HUES64 (cell line): Measurements from ENCODE around the gene C1orf210. TPM values are rescaled to one million over a fixed set of nuclear protein-coding genes. Genes with fewer than 3 reads are reported as not detected.

Source experiments
- H3K27ac ChIP-seq: 2 replicates; pipeline ENCODE4 v1.7.0; 2013; ENCODE audit warnings: low read depth, low read length, inconsistent platforms
- H3K27me3 ChIP-seq: 2 replicates; pipeline ENCODE4 v1.6.1; 2013; ENCODE audit warnings: mild to moderate bottlenecking, low read length; ENCODE audit not compliant: insufficient read depth
- H3K36me3 ChIP-seq: 2 replicates; pipeline ENCODE4 v1.6.1; 2013; ENCODE audit warnings: mild to moderate bottlenecking, low read length; ENCODE audit not compliant: insufficient read depth
- H3K4me1 ChIP-seq: 2 replicates; pipeline ENCODE4 v1.6.1; 2013; ENCODE audit warnings: mild to moderate bottlenecking, low read length, moderate library complexity; ENCODE audit not compliant: insufficient read depth
- H3K4me3 ChIP-seq: 2 replicates; pipeline ENCODE4 v1.5.1; 2013; ENCODE audit warnings: mild to moderate bottlenecking, low read length, moderate library complexity
- H3K9ac ChIP-seq: 2 replicates; pipeline ENCODE4 v1.6.1; 2013; ENCODE audit warnings: mild to moderate bottlenecking, low read depth, low read length
- H3K9me3 ChIP-seq: 2 replicates; pipeline ENCODE4 v1.6.1; 2013; ENCODE audit warnings: low read depth, low read length; ENCODE audit not compliant: insufficient read depth
- WGBS: fragments of 150-250, 120-280 bp; methylation state at CpG from one replicate; pipeline ENCODE4 v1.1.7; 2013; ENCODE audit warnings: missing lambda C conversion rate; 5-methylcytosine and 5-hydroxymethylcytosine counted together
- polyA plus RNA-seq, 2 experiments: library from polyadenylated mRNA; stranded (reverse); fragments of 50-300 nt; gene quantifications; one replicate each; pipeline ENCODE4 v1.2.3, GENCODE V29; 2013

Gene C1orf210
- 2.5 TPM for polyA plus RNA-seq (2013, experiment 1 of 2)
- polyA plus RNA-seq (2013, experiment 2 of 2) = 4.1 TPM

DNA sequence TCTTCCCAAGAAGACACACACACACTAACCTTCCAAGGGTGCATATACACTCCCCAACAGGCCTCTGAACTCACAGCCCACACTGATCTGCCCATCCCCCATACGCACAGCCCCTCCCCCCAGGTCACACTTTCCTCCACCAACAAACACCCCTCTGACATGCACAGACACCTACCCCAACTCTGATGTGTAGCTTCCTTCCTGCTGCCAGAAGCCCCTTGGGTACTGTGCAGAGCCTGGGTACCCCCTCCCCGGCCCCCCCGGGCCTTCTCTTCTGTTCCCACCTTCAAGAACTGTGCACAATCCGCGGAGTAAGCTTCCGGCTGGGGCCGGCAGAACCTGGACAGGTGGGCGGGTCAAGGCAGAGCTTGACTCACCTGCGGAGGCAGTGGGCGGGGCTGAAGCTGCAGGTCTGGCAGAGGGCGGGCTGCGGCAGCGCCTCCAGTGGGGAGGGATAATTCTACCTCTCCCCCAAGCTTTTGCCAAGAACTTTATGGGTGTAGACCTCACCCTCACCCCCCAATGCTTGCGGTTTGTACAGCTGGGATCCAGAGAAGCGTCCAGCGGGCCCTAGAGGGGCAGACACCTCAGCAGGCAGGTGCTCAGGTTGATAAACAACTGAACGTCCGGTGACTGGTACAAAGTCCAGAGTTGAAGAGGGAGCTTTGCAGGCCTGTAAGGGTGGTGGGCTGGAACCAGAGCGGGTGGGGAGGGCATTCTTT is at the start of gene C1orf210:
Gene C1orf210, minus strand, starts transcription at position 313 of the 722 bp plus-strand sequence. CDS start 2,311 bp downstream, outside the sequence.
- Histone ChIP-seq H3K36me3 (no peaks in the 10 kb centered on the region), H3K27ac (no peak within 1 kb of the TSS), H3K4me3 (peak within 1 kb of the TSS; percentile 54), H3K4me1 (peaks cover 11% of the 10 kb centered on the region), H3K9me3 (no peaks in the 10 kb centered on the region), H3K9ac (peak within 1 kb of the TSS; percentile 42; the same call in 1 of the 2 replicates), H3K27me3 (no peaks in the 10 kb centered on the region)
- 31% methylated on average over 19 of the region's 19 CpGs for WGBS

DNA sequence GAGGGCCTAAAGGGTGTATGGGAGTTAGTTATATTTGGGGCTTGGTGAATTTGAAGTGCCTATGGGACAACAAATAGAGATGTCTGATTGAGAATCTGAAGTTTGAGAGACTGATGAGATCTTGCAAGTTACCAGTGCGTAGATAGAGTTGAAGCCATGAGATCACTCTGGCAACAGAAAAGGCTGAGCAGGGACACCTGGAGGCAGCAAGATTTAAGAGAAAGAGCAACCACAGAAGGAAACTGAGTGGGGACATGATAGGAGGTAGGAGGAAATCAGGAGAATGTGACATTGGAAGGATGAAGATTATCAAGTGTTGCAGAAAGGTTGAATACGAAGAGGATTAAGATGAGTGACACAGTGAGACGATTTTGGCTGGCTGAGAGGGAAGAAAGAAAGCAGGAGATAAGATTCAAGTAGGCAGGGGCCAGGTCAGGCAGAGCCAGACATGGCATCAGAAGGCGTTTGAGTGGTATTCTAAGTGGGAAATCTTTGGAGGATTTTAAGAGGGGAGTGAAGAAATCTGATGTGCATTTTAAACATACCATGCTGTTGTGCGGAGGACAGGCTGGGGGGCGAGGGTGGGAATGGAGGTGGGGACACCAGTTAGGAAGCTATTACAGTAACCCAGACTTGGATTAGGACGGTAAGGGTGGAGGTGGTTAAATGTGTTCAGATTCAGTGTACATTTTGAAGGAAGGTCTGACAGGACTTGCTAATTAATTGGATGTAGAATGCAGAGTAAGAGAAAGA is 49.2 kb upstream of the C1orf210 start:
- H3K9ac ChIP-seq = no peak overlapping the region
- H3K27me3 ChIP-seq = no peaks in the 10 kb centered on the region
- no peaks in the 10 kb centered on the region for H3K9me3 ChIP-seq
- H3K36me3 ChIP-seq = no peaks in the 10 kb centered on the region
- no peak overlapping the region for H3K4me3 ChIP-seq
- WGBS = 86% methylated on average over 7 of the region's 7 CpGs
- no peak overlapping the region for H3K27ac ChIP-seq
- H3K4me1 ChIP-seq = peaks cover 4% of the 10 kb centered on the region; the same call in 1 of the 2 replicates

DNA sequence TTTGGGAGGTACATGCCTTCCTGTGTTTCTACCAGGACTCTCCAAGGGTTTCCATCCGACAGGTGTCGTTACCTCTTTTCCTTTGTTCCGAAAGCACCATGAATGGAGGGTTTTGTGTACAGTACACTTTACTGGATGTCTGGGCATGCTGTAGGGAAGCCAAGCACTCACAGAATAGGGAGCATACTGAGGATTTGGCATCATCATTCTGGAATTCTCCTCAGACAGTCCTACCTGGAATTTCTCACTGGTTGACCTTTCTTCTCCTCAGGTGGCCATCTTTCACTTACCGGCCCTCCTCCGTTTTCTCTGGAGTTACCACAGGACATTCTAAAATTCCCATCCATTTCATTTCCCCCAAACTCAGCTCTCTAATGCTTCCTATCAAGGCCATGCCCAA is 46.3 kb upstream of the C1orf210 start:
- Histone ChIP-seq H3K4me1 (peaks cover 4% of the 10 kb centered on the region; the same call in 1 of the 2 replicates), H3K4me3 (no peak overlapping the region), H3K9me3 (peaks cover 15% of the 10 kb centered on the region; the same call in 1 of the 2 replicates), H3K27me3 (no peaks in the 10 kb centered on the region), H3K36me3 (no peaks in the 10 kb centered on the region), H3K9ac (no peak overlapping the region), H3K27ac (no peak overlapping the region)
- 92% methylated on average over 5 of the region's 5 CpGs for WGBS

- Histone ChIP-seq H3K27ac (no peak overlapping the region), H3K36me3 (no peaks in the 10 kb centered on the region), H3K9ac (no peak overlapping the region), H3K4me3 (no peak overlapping the region), H3K4me1 (peaks cover 4% of the 10 kb centered on the region; the same call in 1 of the 2 replicates), H3K27me3 (no peaks in the 10 kb centered on the region), H3K9me3 (peaks cover 25% of the 10 kb centered on the region; the same call in 1 of the 2 replicates)
- WGBS = 56% methylated on average over 6 of the region's 6 CpGs
Measured at GRCh38 chr1:43329995-43330751, 44.8 kb upstream of the C1orf210 start.

DNA sequence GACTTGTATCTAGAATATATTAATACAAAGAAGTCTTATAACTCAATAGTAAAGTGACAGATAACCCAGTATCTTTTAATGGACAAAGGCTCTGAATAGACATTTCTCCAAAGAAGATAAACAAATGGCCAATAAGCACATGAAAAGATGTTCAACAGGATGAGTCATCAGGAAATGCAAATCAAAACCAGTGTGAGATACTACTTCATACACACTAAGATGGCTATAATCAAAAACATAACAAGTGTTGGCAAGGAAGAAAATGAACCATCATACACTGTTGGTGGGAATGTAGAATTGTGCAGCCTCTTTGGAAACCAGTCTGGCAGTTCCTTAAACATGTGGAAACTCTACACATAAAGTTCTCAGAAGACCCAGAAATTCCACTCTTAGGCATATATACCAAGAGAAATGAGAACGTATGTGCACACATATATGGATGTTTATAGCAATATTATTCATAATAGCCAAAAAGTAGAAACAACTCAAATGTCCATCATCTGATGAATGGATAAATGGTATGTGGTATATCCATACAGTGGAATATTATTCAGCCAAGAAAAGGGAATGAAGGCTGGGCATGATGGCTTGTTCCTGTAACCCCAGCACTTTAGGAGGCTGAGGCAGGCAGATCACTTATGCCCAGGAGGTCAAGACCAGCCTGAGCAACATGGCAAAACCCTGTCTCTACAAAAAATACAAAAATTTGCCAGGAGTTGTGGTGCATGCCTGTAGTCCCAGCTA is 42.3 kb upstream of the C1orf210 start:
- H3K4me3 ChIP-seq = no peak overlapping the region
- peaks cover 27% of the 10 kb centered on the region; the same call in 1 of the 2 replicates for H3K9me3 ChIP-seq
- H3K4me1 ChIP-seq = peaks cover 12% of the 10 kb centered on the region; the same call in 1 of the 2 replicates
- H3K36me3 ChIP-seq = no peaks in the 10 kb centered on the region
- no CpG with 5 or more reads among the region's 1 CpG for WGBS
- no peak overlapping the region for H3K9ac ChIP-seq
- H3K27ac ChIP-seq = no peak overlapping the region
- no peaks in the 10 kb centered on the region for H3K27me3 ChIP-seq

- peaks cover 12% of the 10 kb centered on the region; the same call in 1 of the 2 replicates for H3K4me1 ChIP-seq
- no peak overlapping the region for H3K27ac ChIP-seq
- H3K36me3 ChIP-seq = no peaks in the 10 kb centered on the region
- H3K9ac ChIP-seq = no peak overlapping the region
- H3K27me3 ChIP-seq = no peaks in the 10 kb centered on the region
- no peak overlapping the region for H3K4me3 ChIP-seq
- H3K9me3 ChIP-seq = peaks cover 27% of the 10 kb centered on the region; the same call in 1 of the 2 replicates
Measured at GRCh38 chr1:43325381-43325780, 40.0 kb upstream of the C1orf210 start.

DNA sequence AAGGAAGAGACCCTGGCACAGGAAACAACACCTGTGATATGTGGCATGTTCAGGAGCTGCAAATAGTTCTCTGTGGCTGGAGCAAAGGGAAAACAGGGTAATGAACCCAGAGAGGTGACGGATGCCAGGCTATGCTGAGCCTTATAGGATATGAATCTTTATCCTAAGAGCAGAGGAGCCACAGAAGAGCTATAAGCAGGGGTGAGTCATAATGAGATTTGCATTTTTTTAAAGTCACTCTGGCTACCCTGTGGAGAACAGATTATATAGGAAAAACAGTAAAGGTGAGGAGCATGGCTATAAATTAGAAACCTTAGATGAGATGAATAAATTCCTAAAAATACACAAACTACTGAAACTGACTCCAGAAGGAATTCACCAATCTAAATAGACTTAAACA is 39.4 kb upstream of the C1orf210 start:
- Histone ChIP-seq H3K4me1 (peaks cover 9% of the 10 kb centered on the region; the same call in 1 of the 2 replicates), H3K36me3 (no peaks in the 10 kb centered on the region), H3K27ac (no peak overlapping the region), H3K9ac (no peak overlapping the region), H3K4me3 (no peak overlapping the region), H3K9me3 (peaks cover 27% of the 10 kb centered on the region; the same call in 1 of the 2 replicates), H3K27me3 (no peaks in the 10 kb centered on the region)
- 91% methylated on average over 1 of the region's 1 CpG for WGBS

GRCh38 chr1:43322506-43322905 is 37.1 kb upstream of the C1orf210 start:
- no peaks in the 10 kb centered on the region for H3K36me3 ChIP-seq
- H3K9ac ChIP-seq = no peak overlapping the region
- H3K4me1 ChIP-seq = peaks cover 8% of the 10 kb centered on the region; the same call in 1 of the 2 replicates
- H3K27ac ChIP-seq = no peak overlapping the region
- H3K9me3 ChIP-seq = peaks cover 17% of the 10 kb centered on the region; the same call in 1 of the 2 replicates
- no peak overlapping the region for H3K4me3 ChIP-seq
- 96% methylated on average over 5 of the region's 5 CpGs for WGBS
- H3K27me3 ChIP-seq = no peaks in the 10 kb centered on the region

- WGBS = 91% methylated on average over 16 of the region's 16 CpGs
- Histone ChIP-seq H3K9me3 (peaks cover 12% of the 10 kb centered on the region; the same call in 1 of the 2 replicates), H3K27ac (no peak overlapping the region), H3K27me3 (no peaks in the 10 kb centered on the region), H3K9ac (no peak overlapping the region), H3K36me3 (no peaks in the 10 kb centered on the region), H3K4me3 (no peak overlapping the region), H3K4me1 (peaks cover 8% of the 10 kb centered on the region; the same call in 1 of the 2 replicates)
Measured at GRCh38 chr1:43321331-43321891, 36.0 kb upstream of the C1orf210 start.

GRCh38 chr1:43319766-43320165 is 34.4 kb upstream of the C1orf210 start:
- Histone ChIP-seq H3K9ac (no peak overlapping the region), H3K36me3 (no peaks in the 10 kb centered on the region), H3K4me1 (peaks cover 5% of the 10 kb centered on the region; the same call in 1 of the 2 replicates), H3K9me3 (no peaks in the 10 kb centered on the region), H3K4me3 (no peak overlapping the region), H3K27ac (no peak overlapping the region), H3K27me3 (no peaks in the 10 kb centered on the region)
- WGBS = 92% methylated on average over 3 of the region's 3 CpGs
